HepG2 (cell line): ENCODE results near the gene CYTH1. TPM values are rescaled to one million over a fixed set of nuclear protein-coding genes. Genes with fewer than 3 reads are reported as not detected.

Source experiments
- ATAC-seq: fragments of 200-7000 bp; cut with Tn5 transposase; 3 replicates; pipeline ENCODE4 v1.9.1; 2020; ENCODE audit warnings: mild to moderate bottlenecking, moderate library complexity
- BruUV-seq: library from RNA; stranded (reverse); fragments of 400-500 nt; replicated peaks from 2 replicates; lab custom pipeline; 2021; lab: Mats Ljungman, UMichigan
- CTCF ChIA-PET: fragments of 300-600 bp; formaldehyde crosslinking; extraction: SDS; loops from one replicate; lab custom pipeline; 2021; ENCODE audit warnings: low total read pairs, inconsistent platforms, low intra/inter-chr PET ratio; lab: Yijun Ruan, JAX
- POLR2A ChIA-PET: fragments of 350-600 bp; sonication (Branson Sonifier 250); formaldehyde crosslinking; loops from one replicate; lab custom pipeline; 2020; ENCODE audit warnings: antibody characterized with exemption, inconsistent platforms; lab: Yijun Ruan, JAX
- DNase-seq: peaks from one replicate; pipeline ENCODE4 v3.0.0-alpha.2; 2015; ENCODE audit warnings: low spot score
- FAIRE-seq: peaks from 3 replicates; lab custom pipeline; 2011; peaks lifted over from hg19 to GRCh38; lab: Jason Lieb, UNC
- H2AFZ ChIP-seq: one replicate; pipeline ENCODE4 v1.6.1; 2011; ENCODE audit warnings: low read length, inconsistent platforms
- H3K27ac ChIP-seq: fragments of 300-600 bp; 3 replicates; pipeline ENCODE4 v1.8.0; 2011; ENCODE audit warnings: mixed run types, mild to moderate bottlenecking, mixed read lengths, low read length, inconsistent platforms; ENCODE audit not compliant: insufficient read depth; ENCODE audit errors: extremely low read length
- H3K27me3 ChIP-seq, 2 experiments: fragments of 200-600 bp in 1 of 2; 2 replicates in 1 of 2; 3 replicates in 1 of 2; pipeline versions ENCODE4 v1.6.0 to v1.8.0; 2011; ENCODE audit warnings: low read length in 2 of 2, mild to moderate bottlenecking in 2 of 2, moderate library complexity in 2 of 2, inconsistent platforms in 1 of 2; ENCODE audit not compliant: insufficient read depth in 2 of 2, control insufficient read depth in 1 of 2
- H3K36me3 ChIP-seq, 2 experiments: fragments of 200-600 bp in 1 of 2; replicated peaks in 1 of 2; 2 replicates in 1 of 2; 3 replicates in 1 of 2; pipeline versions ENCODE4 v1.5.1 to v1.8.0; 2011; ENCODE audit warnings: low read length in 2 of 2, inconsistent platforms in 1 of 2; ENCODE audit not compliant: insufficient read depth in 2 of 2, control insufficient read depth in 1 of 2
- H3K4me1 ChIP-seq: 2 replicates; pipeline ENCODE4 v1.5.1; 2012; ENCODE audit warnings: low read length, inconsistent platforms; ENCODE audit not compliant: insufficient read depth
- H3K4me2 ChIP-seq: 2 replicates; pipeline ENCODE4 v1.6.0; 2011; ENCODE audit warnings: low read depth, low read length, inconsistent platforms
- H3K4me3 ChIP-seq, 3 experiments: fragments of 200-600 bp in 1 of 3; sonication (generic), shearing (Covaris generic) in 1 of 3; replicated peaks in 1 of 3; 2 replicates each; pipeline ENCODE4 v1.5.1; 2011 to 2016; ENCODE audit warnings: low read length in 3 of 3, inconsistent platforms in 2 of 3, low read depth in 2 of 3, mild to moderate bottlenecking in 2 of 3, control low read depth in 1 of 3, mixed read lengths in 1 of 3; ENCODE audit not compliant: insufficient read depth in 1 of 3
- H3K79me2 ChIP-seq: one replicate; pipeline ENCODE4 v1.6.1; 2011; ENCODE audit warnings: low read length, inconsistent platforms; ENCODE audit not compliant: insufficient read depth
- H3K9ac ChIP-seq: 2 replicates; pipeline ENCODE4 v1.6.0; 2011; ENCODE audit warnings: mild to moderate bottlenecking, low read depth, low read length, inconsistent platforms; ENCODE audit not compliant: insufficient read depth
- H3K9me3 ChIP-seq: 2 replicates; pipeline ENCODE4 v1.5.1; 2012; ENCODE audit warnings: mild to moderate bottlenecking, low read length
- H4K20me1 ChIP-seq: 2 replicates; pipeline ENCODE4 v1.6.0; 2011; ENCODE audit warnings: inconsistent platforms, mild to moderate bottlenecking, low read length, moderate library complexity; ENCODE audit not compliant: insufficient read depth
- AGO2 ChIP-seq: fragments of 200-400 bp; formaldehyde crosslinking; optimal IDR thresholded peaks from 2 replicates; pipeline ENCODE3; 2017; ENCODE audit warnings: mild to moderate bottlenecking, low read depth, low read length, moderate library complexity
- EP300 ChIP-seq, 3 experiments: sonication (generic) in 1 of 3; formaldehyde crosslinking in 1 of 3; IDR thresholded peaks; 2 replicates each; pipeline versions ENCODE4 v1.5.1 to v1.6.1; 2011 to 2020; ENCODE audit warnings: low read depth in 2 of 3, low read length in 2 of 3, borderline replicate concordance in 1 of 3, improper control_type of control experiment in 1 of 3, mild to moderate bottlenecking in 1 of 3, missing genetic modification reagents in 1 of 3, moderate library complexity in 1 of 3
- NONO ChIP-seq, 2 experiments: fragments of 450-650 bp in 1 of 2; sonication (generic) in 1 of 2; formaldehyde crosslinking in 1 of 2; IDR thresholded peaks in 1 of 2; conservative IDR thresholded peaks in 1 of 2; 2 replicates each; pipeline versions ENCODE4 v1.6.1 to v1.8.0; 2017 to 2022; ENCODE audit warnings: mild to moderate bottlenecking in 1 of 2, missing genetic modification reagents in 1 of 2, moderate library complexity in 1 of 2
- POLR2AphosphoS2 ChIP-seq: IDR thresholded peaks from 2 replicates; pipeline ENCODE4 v1.6.1; 2011; ENCODE audit warnings: low read depth, low read length, improper control_type of control experiment
- ZNF350 ChIP-seq: sonication (generic); formaldehyde crosslinking; IDR thresholded peaks from 2 replicates; pipeline ENCODE4 v1.4.0; 2020; ENCODE audit warnings: mild to moderate bottlenecking, low read depth, missing genetic modification reagents, borderline replicate concordance
- ZNF598 ChIP-seq: sonication (generic); formaldehyde crosslinking; IDR thresholded peaks from 2 replicates; pipeline ENCODE4 v1.5.1; 2020; ENCODE audit warnings: mild to moderate bottlenecking, missing genetic modification reagents, borderline replicate concordance
- ZSCAN21 ChIP-seq: sonication (generic); formaldehyde crosslinking; IDR thresholded peaks from 2 replicates; pipeline ENCODE4 v1.8.0; 2022; ENCODE audit warnings: mild to moderate bottlenecking, missing genetic modification reagents, moderate library complexity, borderline replicate concordance
- WGBS: methylation state at CpG from one replicate; pipeline ENCODE4 v1.1.6; 2017; ENCODE audit warnings: low lambda C conversion rate; 5-methylcytosine and 5-hydroxymethylcytosine counted together
- in situ Hi-C: cut with HindIII; loops from 2 replicates; pipeline ENCODE4 v1.10.0; 2017; ENCODE audit warnings: low pct_unique_long_range_greater_than_20kb; ENCODE audit not compliant: extremely low pct_ligation_motif_present
- intact Hi-C: fragments of 100-400 bp; cut with micrococcal nuclease; formaldehyde crosslinking; loops from one replicate; pipeline ENCODE4 v1.10.0; 2022; ENCODE audit not compliant: unreplicated experiment
- polyA plus RNA-seq, 8 experiments: library from polyadenylated mRNA; depleted of rRNA in 3 of 8; stranded (reverse) in 7 of 8; unstranded in 1 of 8; fragments of >200 nt; fragmentation: Illumina TruSeq in 4 of 8; extraction: Trizol in 4 of 8; gene quantifications; 2 replicates each; pipeline versions ENCODE4 v1.2.1 to v1.2.3, GENCODE V29; 2011 to 2016; ENCODE audit warnings: low read depth in 4 of 8, missing spikeins in 1 of 8, mixed read lengths in 1 of 8; ENCODE audit not compliant: insufficient read depth in 1 of 8
- total RNA-seq, 5 experiments: library from RNA; depleted of rRNA; stranded (reverse); fragments of >200 nt; fragmentation: Illumina TruSeq; extraction: Trizol; gene quantifications; 2 replicates each; pipeline ENCODE4 v1.2.3, GENCODE V29; 2016; ENCODE audit warnings: low read depth in 1 of 5
- TF ChIP-seq, protein P1 (sequence below): sonication (generic); formaldehyde crosslinking; IDR thresholded peaks from 2 replicates; pipeline ENCODE4 v1.5.1; 2020; ENCODE audit warnings: mild to moderate bottlenecking, missing genetic modification reagents, moderate library complexity

Gene CYTH1
- total and polyA plus RNA-seq, 2 of the 13 experiments (the other 11 are each of a cell fraction or from before 2014, with no cell fraction given), result 20.1 to 48.9 TPM

DNA sequence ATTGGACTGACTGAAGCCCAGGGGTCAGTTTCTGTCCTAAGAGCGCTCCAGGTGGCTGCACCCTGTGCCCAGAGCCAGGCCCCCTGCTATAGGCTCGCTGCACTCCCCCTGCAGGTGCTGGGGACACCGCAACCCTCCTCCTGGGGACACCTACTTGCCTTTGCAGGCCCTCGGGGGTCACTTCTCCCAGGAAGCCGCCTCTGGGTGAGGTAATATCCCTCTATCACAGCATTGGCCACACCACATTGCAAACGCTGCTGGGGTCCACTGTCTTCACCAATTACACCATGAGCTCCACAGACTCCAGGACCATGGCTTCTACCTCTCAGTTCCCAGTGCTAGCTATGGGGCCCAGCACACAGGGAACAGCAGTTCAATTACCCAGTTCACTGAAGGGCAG lies 43.6 kb upstream of the CYTH1 start:
- ChIA-PET POLR2A (no interaction called here), CTCF (no interaction called here)
- in situ Hi-C loops, result no loop called here

More for the DNA sequence above, 43.6 kb upstream of the CYTH1 start:
- Histone ChIP-seq H3K4me3 (no peak overlapping the region), H3K36me3 (peaks cover 70 to 93% of the 10 kb centered on the region in 2 experiments), H3K4me2 (no peak overlapping the region), H3K27ac (no peak overlapping the region), H4K20me1 (peaks cover 6% of the 10 kb centered on the region), H2AFZ (no peak overlapping the region), H3K4me1 (0 out of 2 replicates have a peak, but pooled peaks cover 7% of the 10 kb centered on the region), H3K9ac (no peak overlapping the region), H3K79me2 (peaks cover 15% of the 10 kb centered on the region), H3K9me3 (no peaks in the 10 kb centered on the region), H3K27me3 (no peaks in the 10 kb centered on the region)
- no TSS peak for BruUV-seq
- TF ChIP-seq ZNF598 (CRISPR knock-in tag) (0 out of 2 replicates have a peak, but pooled peaks have one; percentile 23), EP300 (IDR thresholded peaks at IDR 0.05; ENCODE audit: low read depth in 2 of 2, low read length in 2 of 2) (no peak), EP300 (CRISPR knock-in tag; IDR thresholded peaks at IDR 0.05; ENCODE audit: borderline replicate concordance) (no peak), ZSCAN21 (CRISPR knock-in tag) (no peak), POLR2AphosphoS2 (peak; percentile 29; the same call in 1 of the 2 replicates), AGO2 (peak; percentile 48), ZNF350 (no peak), NONO (IDR thresholded peaks at IDR 0.05) (no peak), NONO (CRISPR knock-in tag; conservative IDR thresholded peaks at IDR 0.05) (no peak)
- TF ChIP-seq, protein P1, sequence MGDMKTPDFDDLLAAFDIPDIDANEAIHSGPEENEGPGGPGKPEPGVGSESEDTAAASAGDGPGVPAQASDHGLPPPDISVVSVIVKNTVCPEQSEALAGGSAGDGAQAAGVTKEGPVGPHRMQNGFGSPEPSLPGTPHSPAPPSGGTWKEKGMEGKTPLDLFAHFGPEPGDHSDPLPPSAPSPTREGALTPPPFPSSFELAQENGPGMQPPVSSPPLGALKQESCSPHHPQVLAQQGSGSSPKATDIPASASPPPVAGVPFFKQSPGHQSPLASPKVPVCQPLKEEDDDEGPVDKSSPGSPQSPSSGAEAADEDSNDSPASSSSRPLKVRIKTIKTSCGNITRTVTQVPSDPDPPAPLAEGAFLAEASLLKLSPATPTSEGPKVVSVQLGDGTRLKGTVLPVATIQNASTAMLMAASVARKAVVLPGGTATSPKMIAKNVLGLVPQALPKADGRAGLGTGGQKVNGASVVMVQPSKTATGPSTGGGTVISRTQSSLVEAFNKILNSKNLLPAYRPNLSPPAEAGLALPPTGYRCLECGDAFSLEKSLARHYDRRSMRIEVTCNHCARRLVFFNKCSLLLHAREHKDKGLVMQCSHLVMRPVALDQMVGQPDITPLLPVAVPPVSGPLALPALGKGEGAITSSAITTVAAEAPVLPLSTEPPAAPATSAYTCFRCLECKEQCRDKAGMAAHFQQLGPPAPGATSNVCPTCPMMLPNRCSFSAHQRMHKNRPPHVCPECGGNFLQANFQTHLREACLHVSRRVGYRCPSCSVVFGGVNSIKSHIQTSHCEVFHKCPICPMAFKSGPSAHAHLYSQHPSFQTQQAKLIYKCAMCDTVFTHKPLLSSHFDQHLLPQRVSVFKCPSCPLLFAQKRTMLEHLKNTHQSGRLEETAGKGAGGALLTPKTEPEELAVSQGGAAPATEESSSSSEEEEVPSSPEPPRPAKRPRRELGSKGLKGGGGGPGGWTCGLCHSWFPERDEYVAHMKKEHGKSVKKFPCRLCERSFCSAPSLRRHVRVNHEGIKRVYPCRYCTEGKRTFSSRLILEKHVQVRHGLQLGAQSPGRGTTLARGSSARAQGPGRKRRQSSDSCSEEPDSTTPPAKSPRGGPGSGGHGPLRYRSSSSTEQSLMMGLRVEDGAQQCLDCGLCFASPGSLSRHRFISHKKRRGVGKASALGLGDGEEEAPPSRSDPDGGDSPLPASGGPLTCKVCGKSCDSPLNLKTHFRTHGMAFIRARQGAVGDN (CRISPR knock-in tag), result peak; percentile 18; the same call in 1 of the 2 replicates
- no peak for DNase-seq
- FAIRE-seq, result no peak
- 92% methylated on average over 6 of the region's 6 CpGs for WGBS
- no peak; the same call in 2 of the 3 replicates for ATAC-seq
- intact Hi-C loops, result loop anchor here (5.0 kb wide), 1 partner anchor 33 kb away; no protein-coding TSS in a partner anchor
